A172 (cell line): ENCODE data around the gene MTA3. TPM values are rescaled to one million over a fixed set of nuclear protein-coding genes. Genes with fewer than 3 reads are reported as not detected.

Experiments
- DNase-seq: peaks from one replicate; pipeline ENCODE4 v3.0.0-alpha.2; 2015; ENCODE audit warnings: low spot score
- total RNA-seq: library from RNA; depleted of rRNA; stranded (reverse); fragments of >200 nt; shearing (Covaris generic); gene quantifications from 2 replicates; pipeline ENCODE4 v1.2.3, GENCODE V29; 2014

MTA3 gene
- total RNA-seq, 1 experiment from 2014 or later = 35.5 TPM

DNA sequence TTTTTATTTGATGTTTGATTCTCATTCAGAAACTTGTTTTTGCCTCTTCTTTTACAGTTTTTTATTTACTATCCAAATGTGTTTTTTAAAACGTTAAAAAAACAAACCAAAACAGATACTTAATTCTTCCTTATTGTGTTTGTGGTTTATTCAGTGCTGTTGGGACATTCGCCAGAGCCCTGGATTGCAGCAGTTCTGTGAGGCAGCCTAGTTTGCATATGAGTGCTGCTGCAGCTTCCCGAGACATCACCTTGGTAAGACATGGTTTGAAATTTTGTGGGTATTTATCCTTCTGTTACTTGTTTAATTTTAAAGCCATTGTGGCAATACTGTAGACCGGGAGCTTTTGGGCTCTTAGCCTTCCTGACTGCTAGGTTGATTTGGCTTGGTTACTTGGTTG lies 91.2 kb downstream of the MTA3 start:
- no peak for DNase-seq

- DNase-seq = peak; percentile 59
Measured at GRCh38 chr2:42663106-42663780, 94.8 kb downstream of the MTA3 start.

- no peak for DNase-seq
Measured at GRCh38 chr2:42663828-42664227, 95.4 kb downstream of the MTA3 start.

GRCh38 chr2:42673989-42674579 lies 105.7 kb downstream of the MTA3 start:
- no peak for DNase-seq

DNA sequence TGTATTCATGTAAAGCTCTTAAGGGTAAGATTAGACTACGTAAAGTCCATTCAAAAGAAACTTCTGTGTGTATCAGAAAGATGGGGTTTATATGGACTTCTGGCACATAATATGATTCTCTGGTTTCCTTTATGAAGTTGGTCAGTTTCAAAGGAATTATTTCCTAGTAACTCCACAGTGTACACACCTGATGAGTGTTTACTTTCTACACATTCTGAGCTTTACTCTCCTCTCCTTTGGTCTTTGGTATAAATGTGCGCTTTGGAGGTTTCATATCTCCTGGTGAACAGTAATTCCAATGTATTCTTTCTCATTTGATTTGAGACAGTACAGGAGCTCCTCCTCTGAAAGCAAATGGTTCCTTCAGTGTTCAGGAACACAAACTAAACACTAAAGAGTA lies 107.4 kb downstream of the MTA3 start:
- DNase-seq = no peak

GRCh38 chr2:42685303-42685702 lies 116.9 kb downstream of the MTA3 start:
- no peak for DNase-seq

- no peak for DNase-seq
Measured at GRCh38 chr2:42693013-42693615, 124.7 kb downstream of the MTA3 start.

- no peak for DNase-seq
Measured at GRCh38 chr2:42693688-42694479, 125.5 kb downstream of the MTA3 start.

DNA sequence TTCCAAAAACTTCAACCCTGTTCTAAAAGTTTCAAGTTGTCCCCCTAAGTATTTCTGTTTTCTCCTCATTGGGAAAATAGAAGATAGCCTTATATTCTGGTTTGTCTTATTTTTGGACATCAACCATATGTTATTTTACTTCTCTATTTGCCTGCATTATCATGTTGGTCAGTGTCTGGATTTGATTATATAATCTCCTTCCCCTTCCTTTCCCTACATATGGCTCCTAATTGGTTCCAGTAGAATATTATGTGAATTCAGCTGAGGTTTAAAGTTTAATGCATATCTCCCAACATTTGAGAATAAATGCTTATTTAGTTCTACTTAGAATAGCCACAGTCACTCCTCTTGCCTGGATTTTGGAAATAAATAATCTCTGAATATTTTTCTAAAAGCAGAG lies 128.6 kb downstream of the MTA3 start:
- no peak for DNase-seq

GRCh38 chr2:42698940-42699339 lies 130.5 kb downstream of the MTA3 start:
- no peak for DNase-seq

DNA sequence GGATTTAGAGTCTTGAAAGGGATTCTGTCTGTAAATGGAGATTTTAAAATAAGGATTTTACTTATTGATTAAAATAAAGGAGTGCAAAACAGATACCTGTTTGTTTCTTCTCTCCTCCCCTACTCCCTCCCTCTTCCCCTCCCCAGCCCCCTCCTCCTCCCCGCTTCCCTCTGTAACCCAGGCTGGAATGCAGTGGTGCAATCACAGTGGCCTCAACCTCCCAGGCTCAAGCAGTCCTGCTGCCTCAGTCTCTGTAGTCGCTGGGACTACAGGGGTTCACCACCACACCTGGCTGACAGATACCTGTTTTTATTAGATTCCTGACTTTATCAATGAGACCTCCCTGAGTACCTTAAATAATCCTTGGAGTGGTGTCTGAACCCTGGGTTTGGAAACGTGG lies 138.4 kb downstream of the MTA3 start:
- DNase-seq = no peak

DNA sequence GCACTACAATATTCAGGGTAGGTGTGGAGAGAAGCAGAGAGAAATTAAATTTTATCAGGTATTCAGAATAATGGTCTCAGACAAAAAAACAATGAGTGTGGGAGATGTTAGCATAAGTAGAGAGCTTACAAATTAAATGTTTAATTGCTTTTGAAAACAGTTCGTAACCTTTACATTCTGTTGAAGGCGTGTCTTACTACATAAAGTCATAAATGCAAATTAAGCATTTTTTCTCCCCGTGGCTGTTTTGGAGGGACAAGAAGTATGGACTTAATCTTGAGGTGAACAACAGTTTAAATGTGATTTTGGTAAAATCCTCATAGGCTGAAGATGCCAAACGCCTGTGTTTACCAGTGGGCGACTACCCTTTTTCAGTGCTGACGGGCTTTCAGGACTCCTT lies 139.7 kb downstream of the MTA3 start:
- DNase-seq = no peak

- DNase-seq = no peak
Measured at GRCh38 chr2:42711896-42712295, 143.5 kb downstream of the MTA3 start.

GRCh38 chr2:42712934-42713333 lies 144.5 kb downstream of the MTA3 start:
- DNase-seq = no peak

DNA sequence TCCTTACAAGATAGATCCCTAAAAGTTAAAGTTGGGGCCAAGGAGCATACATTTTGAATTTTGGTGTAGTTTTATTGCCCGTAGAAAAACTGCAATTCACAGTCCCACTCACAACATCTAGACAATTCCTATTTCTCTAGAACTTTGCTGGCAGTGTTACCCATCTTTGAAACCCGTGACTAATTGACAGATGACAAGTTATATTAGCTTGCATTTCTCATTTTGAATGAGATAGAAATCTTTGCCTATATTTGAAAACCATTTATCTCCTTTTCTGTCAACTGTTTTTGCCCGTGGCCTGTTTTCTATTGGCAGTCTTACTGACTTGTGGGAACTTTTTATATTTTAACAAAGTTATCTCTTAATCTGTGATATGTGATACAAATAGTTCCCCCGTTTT lies 145.5 kb downstream of the MTA3 start:
- DNase-seq = no peak

- no peak for DNase-seq
Measured at GRCh38 chr2:42714686-42715085, 146.3 kb downstream of the MTA3 start.

DNA sequence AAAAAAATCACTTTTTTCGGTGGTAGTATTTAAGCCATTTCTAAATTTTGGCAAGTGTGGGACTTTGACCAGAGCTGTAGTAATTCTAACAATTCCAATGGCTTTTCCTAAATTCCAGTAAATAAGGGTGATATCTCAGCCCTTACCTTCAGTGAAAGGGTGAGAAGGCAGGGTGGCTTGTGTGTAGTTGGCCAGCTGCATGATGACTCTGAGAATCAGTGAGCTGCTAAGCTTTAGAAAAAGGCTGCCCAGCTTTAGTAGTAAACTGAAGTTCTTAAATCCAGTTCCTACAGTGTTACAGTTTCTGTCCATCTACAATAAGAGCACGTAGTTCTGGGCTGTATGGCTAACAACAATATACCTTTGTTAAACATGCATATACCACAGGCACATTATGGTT lies 153.5 kb downstream of the MTA3 start:
- DNase-seq = no peak

DNA sequence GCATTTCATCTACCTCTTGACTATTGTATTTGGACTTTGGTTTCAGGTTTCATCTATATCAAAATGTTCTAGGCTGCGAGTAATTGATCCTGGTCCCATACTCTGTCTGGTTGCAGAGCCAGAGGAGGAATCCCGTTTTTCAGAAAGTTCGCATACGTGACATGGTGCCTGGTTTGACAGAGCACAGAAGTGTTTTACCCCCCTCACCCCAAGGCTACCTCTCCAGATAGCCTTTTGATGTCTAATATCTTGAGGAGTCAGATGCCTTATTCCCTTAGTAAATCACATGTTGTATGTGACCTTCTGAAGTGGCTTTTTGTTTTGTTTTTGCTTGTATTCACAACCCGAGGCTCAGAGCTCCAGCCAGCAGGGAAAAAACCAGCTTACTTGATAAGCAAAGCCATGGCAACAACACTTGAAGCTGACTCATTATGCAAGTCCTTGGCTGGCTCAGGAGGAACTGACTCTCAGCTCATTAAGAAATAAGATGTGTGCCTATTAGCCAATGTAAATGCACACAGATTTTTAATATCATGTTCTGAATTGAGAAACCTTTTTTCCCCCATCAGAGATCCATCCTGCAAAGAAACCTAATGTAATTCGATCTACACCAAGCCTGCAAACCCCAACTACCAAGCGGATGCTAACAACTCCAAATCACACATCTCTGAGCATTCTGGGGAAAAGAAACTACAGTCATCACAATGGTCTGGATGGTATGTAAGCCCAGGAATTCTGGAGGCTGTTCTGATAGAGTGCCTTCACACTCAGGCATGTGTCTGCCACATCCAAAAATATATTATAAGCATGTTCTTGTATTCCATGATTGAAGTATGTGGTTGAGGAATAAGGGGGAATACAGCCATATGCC lies 154.1 kb downstream of the MTA3 start:
- DNase-seq = peak; percentile 62

DNA sequence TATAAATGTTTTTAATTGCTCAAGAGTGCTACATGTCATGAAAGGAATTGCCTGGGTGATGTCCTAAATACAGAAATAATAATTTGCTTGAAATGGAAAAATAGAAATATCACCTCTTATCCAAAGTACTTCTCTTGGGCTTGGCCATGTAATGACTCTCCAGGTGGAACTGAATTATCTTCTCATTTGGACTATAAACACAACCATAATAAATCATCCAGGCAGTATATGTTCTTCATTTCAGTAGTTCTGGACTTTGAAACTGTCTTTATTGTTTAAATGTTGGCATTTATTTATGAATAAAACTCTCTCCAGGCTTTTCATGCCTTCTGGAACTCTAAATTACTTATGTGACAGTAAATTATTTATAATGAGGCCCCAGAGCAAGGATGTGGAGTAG lies 155.0 kb downstream of the MTA3 start:
- no peak for DNase-seq

DNA sequence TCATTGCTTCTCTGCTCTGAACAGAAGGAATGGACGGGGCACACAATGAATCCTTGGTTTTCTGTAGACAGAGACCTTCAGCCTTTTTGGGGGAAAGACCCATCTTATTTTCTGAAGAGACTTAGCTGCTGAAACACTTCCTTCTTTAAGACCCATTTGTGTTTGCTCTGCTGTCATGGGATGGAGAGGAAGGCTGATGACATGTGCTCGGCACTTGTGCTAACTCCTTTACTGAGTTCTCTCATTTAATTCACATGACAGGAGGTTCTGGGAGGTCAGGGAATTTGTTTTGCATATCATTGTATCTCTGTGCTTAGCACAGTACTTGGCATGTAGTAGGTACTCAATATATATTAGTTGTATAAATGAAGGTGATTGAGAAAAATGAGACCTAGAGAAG lies 156.5 kb downstream of the MTA3 start:
- no peak for DNase-seq

DNA sequence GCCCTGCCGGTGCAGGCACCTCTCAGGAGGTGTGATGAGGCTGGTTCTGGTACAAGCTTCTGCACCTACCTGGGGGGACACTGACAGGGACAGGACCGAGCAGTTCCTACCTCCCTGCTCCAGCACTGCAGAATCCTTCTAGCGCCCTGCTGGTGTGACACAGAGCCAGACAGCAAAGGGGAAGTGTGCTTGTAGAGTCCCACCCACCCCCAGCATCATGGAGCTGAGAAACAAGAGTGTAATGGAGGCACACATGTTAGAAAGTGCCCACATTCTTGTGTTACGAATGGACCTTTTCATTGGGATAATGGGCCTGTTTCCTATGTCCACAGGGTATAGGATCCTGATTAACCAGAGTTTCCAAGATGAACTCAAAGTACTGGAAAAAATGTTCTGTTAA lies 157.2 kb downstream of the MTA3 start:
- no peak for DNase-seq

GRCh38 chr2:42726680-42727079 lies 158.2 kb downstream of the MTA3 start:
- no peak for DNase-seq
